Gastroesophageal sphincter (tissue), 4 donors: ENCODE results near the gene NEU1. TPM values are rescaled to one million over a fixed set of nuclear protein-coding genes. Genes with fewer than 3 reads are reported as not detected.
"Not testable (repeated sequence)": the region's sequence is repeated elsewhere in the genome, so short reads cannot be mapped to it uniquely, and the experiment has no call there.

Source experiments
- ATAC-seq: fragments of 150-250 bp; one replicate; pipeline ENCODE4 v1.9.1; 2016; ENCODE audit warnings: mild to moderate bottlenecking, moderate library complexity
- H3K27ac ChIP-seq, 4 donors: fragments of 200-600 bp; sonication (generic) in 3 of 4; 1 replicate in 3 of 4; 2 replicates in 1 of 4; pipeline ENCODE4 v1.5.1; 2016 to 2019
- H3K27me3 ChIP-seq: fragments of 200-600 bp; sonication (generic); one replicate; pipeline ENCODE4 v1.5.1; 2019
- H3K36me3 ChIP-seq, 2 donors: fragments of 200-600 bp; sonication (generic); one replicate each; pipeline ENCODE4 v1.5.1; 2019; ENCODE audit warnings: control low read depth in 1 of 2
- H3K4me1 ChIP-seq, 3 donors: fragments of 200-600 bp; sonication (generic); 1 replicate in 2 of 3; 2 replicates in 1 of 3; pipeline ENCODE4 v1.5.1; 2016 to 2019; ENCODE audit warnings: control low read depth in 2 of 3
- H3K4me3 ChIP-seq, 2 donors: fragments of 200-600 bp; sonication (generic); one replicate each; pipeline ENCODE4 v1.5.1; 2019; ENCODE audit warnings: mild to moderate bottlenecking in 1 of 2, moderate library complexity in 1 of 2
- H3K9me3 ChIP-seq, 3 donors: fragments of 200-600 bp; sonication (generic); one replicate each; pipeline ENCODE4 v1.5.1; 2017 to 2019; ENCODE audit warnings: control low read depth in 2 of 3
- CTCF ChIP-seq, 4 experiments: fragments of 200-600 bp in 2 of 4; fragments of 450-650 bp in 2 of 4; sonication (generic) in 1 of 4; IDR thresholded peaks; one replicate each; pipeline ENCODE4 v1.5.1; 2017 to 2019; ENCODE audit warnings: antibody characterized with exemption in 4 of 4, mild to moderate bottlenecking in 2 of 4, moderate library complexity in 2 of 4
- EP300 ChIP-seq: sonication (generic); formaldehyde crosslinking; IDR thresholded peaks from one replicate; pipeline ENCODE4 v1.6.1; 2017; ENCODE audit warnings: antibody characterized with exemption, mild to moderate bottlenecking
- POLR2A ChIP-seq, 2 donors: fragments of 450-650 bp; IDR thresholded peaks; one replicate each; pipeline ENCODE4 v1.6.1; 2017; ENCODE audit warnings: antibody characterized with exemption in 2 of 2, mild to moderate bottlenecking in 2 of 2, moderate library complexity in 1 of 2
- POLR2AphosphoS5 ChIP-seq: sonication (generic); formaldehyde crosslinking; IDR thresholded peaks from one replicate; pipeline ENCODE4 v1.6.1; 2017; ENCODE audit warnings: antibody characterized with exemption
- WGBS, 2 donors: methylation state at CpG; one replicate each; pipeline ENCODE4 v1.1.5; 2018; ENCODE audit warnings: low coverage in 1 of 2; 5-methylcytosine and 5-hydroxymethylcytosine counted together
- total RNA-seq, 4 donors: library from RNA; depleted of rRNA; stranded (reverse); fragments of >200 nt; gene quantifications; one replicate each; pipeline ENCODE4 v1.1.0, GENCODE V29; 2016

The NEU1 gene
- total RNA-seq, 4 donors from 2014 or later, result 28.2 to 39.1 (median 30.5) TPM

GRCh38 chr6:31861919-31862343 is 690 bp downstream of the NEU1 start:
- peak overlapping the region; percentile 83 for H3K4me3 ChIP-seq
- no peaks in the 10 kb centered on the region for H3K27me3 ChIP-seq
- WGBS, 2 donors, result 11 to 24% methylated on average over 4 to 9 of the region's 17 CpGs
- H3K36me3 ChIP-seq, result peaks cover 0 to 44% of the 10 kb centered on the region in 2 donors
- H3K27ac ChIP-seq, result peak overlapping the region in 3 of 4 donors; percentile 91 to 96 (median 95)
- no peak for ATAC-seq
- TF ChIP-seq POLR2A (IDR thresholded peaks at IDR 0.05) (no peak), EP300 (no peak), POLR2AphosphoS5 (no peak), CTCF (IDR thresholded peaks at IDR 0.05) (no peak)
- H3K9me3 ChIP-seq, result no peaks in the 10 kb centered on the region
- peaks cover 0 to 33% (median 6%) of the 10 kb centered on the region in 3 donors for H3K4me1 ChIP-seq

- Histone ChIP-seq H3K4me1 (peaks cover 0 to 33% (median 6%) of the 10 kb centered on the region in 3 donors), H3K9me3 (no peaks in the 10 kb centered on the region), H3K27me3 (no peaks in the 10 kb centered on the region), H3K27ac (no peak overlapping the region), H3K36me3 (peaks cover 0 to 48% of the 10 kb centered on the region in 2 donors), H3K4me3 (no peak overlapping the region)
- no peak for TF ChIP-seq POLR2AphosphoS5
- no peak for TF ChIP-seq EP300
- WGBS, 2 donors, result 84 to 87% methylated on average over 3 to 4 of the region's 7 CpGs
- no peak for ATAC-seq
These were observed 1.5 kb downstream of the NEU1 start for GRCh38 chr6:31861150-31861549.

GRCh38 chr6:31860349-31860748 is 2.3 kb downstream of the NEU1 start:
- Histone ChIP-seq H3K4me1 (peaks cover 0 to 33% (median 6%) of the 10 kb centered on the region in 3 donors), H3K27me3 (no peaks in the 10 kb centered on the region), H3K36me3 (peaks cover 0 to 48% of the 10 kb centered on the region in 2 donors), H3K9me3 (no peaks in the 10 kb centered on the region), H3K4me3 (no peak overlapping the region), H3K27ac (no peak overlapping the region)
- WGBS, 2 donors, result 83 to 100% methylated on average over 2 to 6 of the region's 13 CpGs
- no peak for TF ChIP-seq POLR2AphosphoS5
- no peak for TF ChIP-seq POLR2A (IDR thresholded peaks at IDR 0.05)
- TF ChIP-seq CTCF (IDR thresholded peaks at IDR 0.05), result no peak
- TF ChIP-seq EP300, result no peak
- ATAC-seq, result no peak

GRCh38 chr6:31859923-31860322 is 2.7 kb downstream of the NEU1 start:
- peaks cover 0 to 33% (median 6%) of the 10 kb centered on the region in 3 donors for H3K4me1 ChIP-seq
- WGBS, 2 donors, result 65 to 83% methylated on average over 2 to 4 of the region's 11 CpGs
- H3K27ac ChIP-seq, result no peak overlapping the region
- no peaks in the 10 kb centered on the region for H3K27me3 ChIP-seq
- TF ChIP-seq POLR2A (IDR thresholded peaks at IDR 0.05), result no peak
- peaks cover 0 to 48% of the 10 kb centered on the region in 2 donors for H3K36me3 ChIP-seq
- no peaks in the 10 kb centered on the region for H3K9me3 ChIP-seq
- no peak for ATAC-seq
- no peak overlapping the region for H3K4me3 ChIP-seq

GRCh38 chr6:31858707-31859106 is 3.9 kb downstream of the NEU1 start:
- H3K27ac ChIP-seq, result no peak overlapping the region
- no peaks in the 10 kb centered on the region for H3K27me3 ChIP-seq
- peaks cover 0 to 48% of the 10 kb centered on the region in 2 donors for H3K36me3 ChIP-seq
- TF ChIP-seq EP300, result no peak
- TF ChIP-seq POLR2AphosphoS5, result no peak
- TF ChIP-seq POLR2A (IDR thresholded peaks at IDR 0.05), result no peak
- TF ChIP-seq CTCF (IDR thresholded peaks at IDR 0.05), result no peak
- no peaks in the 10 kb centered on the region for H3K9me3 ChIP-seq
- H3K4me3 ChIP-seq, result no peak overlapping the region
- no peak for ATAC-seq
- H3K4me1 ChIP-seq, result peaks cover 0 to 23% (median 6%) of the 10 kb centered on the region in 3 donors
- 82 to 86% methylated on average over 5 to 8 of the region's 8 CpGs for WGBS, 2 donors

- not testable (repeated sequence) for H3K27me3 ChIP-seq, ATAC-seq, H3K9me3 ChIP-seq, H3K4me3 ChIP-seq, H3K27ac ChIP-seq
- Histone ChIP-seq H3K36me3 (peaks cover 0 to 48% of the 10 kb centered on the region in 2 donors), H3K4me1 (peaks cover 0 to 16% (median 6%) of the 10 kb centered on the region in 3 donors)
- WGBS, 2 donors, result 81 to 88% methylated on average over 6 to 8 of the region's 8 CpGs
These were observed 4.8 kb downstream of the NEU1 start for GRCh38 chr6:31857774-31858173.

- H3K9me3 ChIP-seq, H3K27me3 ChIP-seq, H3K36me3 ChIP-seq, H3K4me3 ChIP-seq, H3K27ac ChIP-seq, H3K4me1 ChIP-seq, ATAC-seq: not testable (repeated sequence)
- WGBS, 2 donors, result 92% methylated on average over 2 of the region's 35 CpGs; no CpG with 5 or more reads in 1 of the 2 donors
These were observed 10.5 kb downstream of the NEU1 start for GRCh38 chr6:31851980-31852718.
